HEK293T (cell line): ENCODE results near the gene RASGRP4.

Experiments used
- BHLHE40 ChIP-seq: fragments of 450-650 bp; IDR thresholded peaks from 2 replicates; pipeline ENCODE4 v1.6.1; 2016; ENCODE audit warnings: mild to moderate bottlenecking, moderate library complexity, borderline replicate concordance
- ELF4 ChIP-seq: fragments of 450-650 bp; IDR thresholded peaks from 2 replicates; pipeline ENCODE4 v1.6.1; 2017; ENCODE audit warnings: antibody characterized with exemption
- FOXA1 ChIP-seq: fragments of 450-650 bp; IDR thresholded peaks from 2 replicates; pipeline ENCODE4 v1.6.1; 2016; ENCODE audit warnings: mild to moderate bottlenecking
- FOXK2 ChIP-seq: fragments of 450-650 bp; IDR thresholded peaks from 2 replicates; pipeline ENCODE4 v1.6.1; 2016; ENCODE audit warnings: mild to moderate bottlenecking
- FOXM1 ChIP-seq: fragments of 450-650 bp; IDR thresholded peaks from 2 replicates; pipeline ENCODE4 v1.6.1; 2017; ENCODE audit warnings: mild to moderate bottlenecking, borderline replicate concordance
- HDGF ChIP-seq: fragments of 450-650 bp; IDR thresholded peaks from 2 replicates; pipeline ENCODE4 v1.6.1; 2017; ENCODE audit warnings: antibody characterized with exemption, borderline replicate concordance
- NFRKB ChIP-seq: fragments of 450-650 bp; IDR thresholded peaks from 2 replicates; pipeline ENCODE4 v1.6.1; 2016; ENCODE audit warnings: mild to moderate bottlenecking, moderate library complexity
- PKNOX1 ChIP-seq: fragments of 450-650 bp; IDR thresholded peaks from 2 replicates; pipeline ENCODE4 v1.6.1; 2016
- SP1 ChIP-seq: fragments of 450-650 bp; IDR thresholded peaks from 2 replicates; pipeline ENCODE4 v1.6.1; 2017
- SUZ12 ChIP-seq: fragments of 450-650 bp; IDR thresholded peaks from 2 replicates; pipeline ENCODE4 v1.6.1; 2016; ENCODE audit warnings: mild to moderate bottlenecking
- TARDBP ChIP-seq: fragments of 450-650 bp; IDR thresholded peaks from 2 replicates; pipeline ENCODE4 v1.6.1; 2016
- ZNF384 ChIP-seq: fragments of 450-650 bp; IDR thresholded peaks from 2 replicates; pipeline ENCODE4 v1.6.1; 2016

DNA sequence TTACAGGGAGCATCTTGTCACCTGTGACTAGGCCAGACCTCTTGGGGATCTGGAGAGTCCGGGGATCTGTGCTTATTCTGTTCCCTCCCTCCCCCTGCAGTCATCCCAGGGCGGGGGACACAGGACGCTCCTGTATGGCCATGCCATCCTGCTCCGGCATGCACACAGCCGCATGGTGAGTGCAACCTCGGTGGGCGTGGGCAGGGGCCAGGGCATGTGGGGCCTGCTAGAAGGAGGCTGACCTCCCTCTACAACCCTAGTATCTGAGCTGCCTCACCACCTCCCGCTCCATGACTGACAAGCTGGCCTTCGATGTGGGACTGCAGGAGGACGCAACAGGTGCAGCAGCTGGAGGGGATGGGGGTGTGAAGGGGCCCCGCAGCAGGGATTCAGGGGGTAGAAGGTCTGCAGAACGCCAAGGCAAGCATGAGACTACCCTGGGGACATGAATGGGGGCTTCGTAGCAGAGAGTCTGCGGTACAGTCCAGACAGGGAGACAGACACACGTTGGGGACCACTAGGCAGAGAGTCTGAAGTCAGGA is 17.5 kb upstream of the RASGRP4 start:
- TF ChIP-seq SP1 (no peak), FOXA1 (no peak), FOXM1 (no peak), ELF4 (no peak), SUZ12 (no peak), ZNF384 (no peak), PKNOX1 (no peak), BHLHE40 (no peak), FOXK2 (no peak), HDGF (no peak), NFRKB (no peak), TARDBP (no peak)
